ENCODE results near the gene BEX1.

DNA sequence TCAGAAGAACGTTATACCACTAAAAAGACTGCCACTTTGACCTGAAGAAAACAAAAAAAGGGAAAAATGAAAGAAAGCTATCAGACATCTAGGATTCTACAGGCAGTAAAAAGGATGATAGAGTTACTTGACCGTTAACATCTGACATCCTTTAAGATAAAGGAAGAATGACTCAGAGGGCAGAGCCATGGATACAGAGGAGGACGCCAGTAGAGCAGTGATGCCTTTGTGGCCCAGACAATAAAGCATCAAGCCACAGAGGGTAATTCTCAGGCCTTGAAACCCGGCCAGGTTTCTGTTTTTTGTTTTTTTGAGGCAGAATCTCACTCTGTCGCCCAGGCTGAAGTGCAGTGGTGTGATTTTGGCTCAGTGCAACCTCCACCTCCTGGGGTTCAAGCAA lies 9.5 kb upstream of the BEX1 start:
- TF ChIP-seq, protein P1, sequence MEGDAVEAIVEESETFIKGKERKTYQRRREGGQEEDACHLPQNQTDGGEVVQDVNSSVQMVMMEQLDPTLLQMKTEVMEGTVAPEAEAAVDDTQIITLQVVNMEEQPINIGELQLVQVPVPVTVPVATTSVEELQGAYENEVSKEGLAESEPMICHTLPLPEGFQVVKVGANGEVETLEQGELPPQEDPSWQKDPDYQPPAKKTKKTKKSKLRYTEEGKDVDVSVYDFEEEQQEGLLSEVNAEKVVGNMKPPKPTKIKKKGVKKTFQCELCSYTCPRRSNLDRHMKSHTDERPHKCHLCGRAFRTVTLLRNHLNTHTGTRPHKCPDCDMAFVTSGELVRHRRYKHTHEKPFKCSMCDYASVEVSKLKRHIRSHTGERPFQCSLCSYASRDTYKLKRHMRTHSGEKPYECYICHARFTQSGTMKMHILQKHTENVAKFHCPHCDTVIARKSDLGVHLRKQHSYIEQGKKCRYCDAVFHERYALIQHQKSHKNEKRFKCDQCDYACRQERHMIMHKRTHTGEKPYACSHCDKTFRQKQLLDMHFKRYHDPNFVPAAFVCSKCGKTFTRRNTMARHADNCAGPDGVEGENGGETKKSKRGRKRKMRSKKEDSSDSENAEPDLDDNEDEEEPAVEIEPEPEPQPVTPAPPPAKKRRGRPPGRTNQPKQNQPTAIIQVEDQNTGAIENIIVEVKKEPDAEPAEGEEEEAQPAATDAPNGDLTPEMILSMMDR (IDR thresholded peaks at IDR 0.05; ENCODE audit: borderline replicate concordance, extremely low read depth, low read length, poor library complexity, severe bottlenecking), result no peak
- TF ChIP-seq EZH2 (IDR thresholded peaks at IDR 0.05; ENCODE audit: borderline replicate concordance, low read depth, low read length, severe bottlenecking), result no peak
